Upper lobe of left lung (tissue), 4 donors: ENCODE measurements around the gene NTPCR.

Experiments
- CTCF ChIP-seq, 6 experiments: fragments of 450-650 bp in 4 of 6; fragments of 200-600 bp in 2 of 6; sonication (generic) in 2 of 6; IDR thresholded peaks; one replicate each; pipeline ENCODE4 v1.5.1; 2016 to 2019; ENCODE audit warnings: antibody characterized with exemption in 6 of 6
- EP300 ChIP-seq, 4 donors: sonication (generic); formaldehyde crosslinking; IDR thresholded peaks; one replicate each; pipeline ENCODE4 v1.5.1; 2017; ENCODE audit warnings: antibody characterized with exemption in 4 of 4, control low read depth in 2 of 4

GRCh38 chr1:232984577-232985425 is 34.4 kb downstream of the NTPCR start:
- TF ChIP-seq CTCF (IDR thresholded peaks at IDR 0.05) (no peak), EP300 (IDR thresholded peaks at IDR 0.05) (no peak)
